HepG2 (cell line): ENCODE data around the gene ADPRM. TPM values are rescaled to one million over a fixed set of nuclear protein-coding genes. Genes with fewer than 3 reads are reported as not detected.
A peak's percentile ranks its signal among the peaks of the same experiment; 100 is the strongest.

Experiments
- GATAD2A ChIP-seq: IDR thresholded peaks from 2 replicates; pipeline ENCODE4 v1.6.1; 2016
- HNRNPK ChIP-seq: fragments of 200-400 bp; formaldehyde crosslinking; IDR thresholded peaks from 2 replicates; pipeline ENCODE4 v1.6.1; 2018; ENCODE audit warnings: low read length, low read depth, moderate library complexity, mild to moderate bottlenecking; ENCODE audit not compliant: poor library complexity, severe bottlenecking
- MTF1 ChIP-seq: sonication (generic); formaldehyde crosslinking; IDR thresholded peaks from 2 replicates; pipeline ENCODE4 v1.5.0; 2020; ENCODE audit warnings: missing genetic modification reagents
- PRMT3 ChIP-seq: sonication (generic); formaldehyde crosslinking; IDR thresholded peaks from 2 replicates; pipeline ENCODE4 v1.8.1; 2022; ENCODE audit warnings: low read depth, mild to moderate bottlenecking, moderate library complexity, missing genetic modification reagents, borderline replicate concordance
- SNAPC5 ChIP-seq: sonication (generic); formaldehyde crosslinking; IDR thresholded peaks from 2 replicates; pipeline ENCODE4 v1.8.1; 2023; ENCODE audit warnings: mild to moderate bottlenecking, missing genetic modification reagents, borderline replicate concordance
- TFAP4 ChIP-seq: sonication (generic); IDR thresholded peaks from 2 replicates; pipeline ENCODE4 v1.6.1; 2016; ENCODE audit warnings: low read depth, borderline replicate concordance
- TIGD3 ChIP-seq: sonication (generic); formaldehyde crosslinking; IDR thresholded peaks from 2 replicates; pipeline ENCODE4 v1.5.1; 2020; ENCODE audit warnings: mild to moderate bottlenecking, missing genetic modification reagents, borderline replicate concordance
- XBP1 ChIP-seq: sonication (generic); formaldehyde crosslinking; IDR thresholded peaks from 2 replicates; pipeline ENCODE4 v1.5.0; 2020; ENCODE audit warnings: missing genetic modification reagents
- ZNF382 ChIP-seq: sonication (generic); formaldehyde crosslinking; IDR thresholded peaks from 2 replicates; pipeline ENCODE4 v1.5.0; 2020; ENCODE audit warnings: missing genetic modification reagents, mild to moderate bottlenecking, borderline replicate concordance
- ZNF407 ChIP-seq: sonication (generic); formaldehyde crosslinking; IDR thresholded peaks from one replicate; pipeline ENCODE4 v1.5.1; 2020; ENCODE audit warnings: mild to moderate bottlenecking, missing genetic modification reagents; ENCODE audit errors: not compliant biosample characterization
- ZNF570 ChIP-seq: sonication (generic); formaldehyde crosslinking; IDR thresholded peaks from 2 replicates; pipeline ENCODE4 v1.4.0; 2020; ENCODE audit warnings: mild to moderate bottlenecking, missing genetic modification reagents, borderline replicate concordance
- polyA plus RNA-seq, 8 experiments: library from polyadenylated mRNA; depleted of rRNA in 3 of 8; stranded (reverse) in 7 of 8; unstranded in 1 of 8; fragments of >200 nt; fragmentation: Illumina TruSeq in 4 of 8; extraction: Trizol in 4 of 8; gene quantifications; 2 replicates each; pipeline versions ENCODE4 v1.2.1 to v1.2.3, GENCODE V29; 2011 to 2016; ENCODE audit warnings: low read depth in 4 of 8, missing spikeins in 1 of 8, mixed read lengths in 1 of 8; ENCODE audit not compliant: insufficient read depth in 1 of 8
- total RNA-seq, 5 experiments: library from RNA; depleted of rRNA; stranded (reverse); fragments of >200 nt; fragmentation: Illumina TruSeq; extraction: Trizol; gene quantifications; 2 replicates each; pipeline ENCODE4 v1.2.3, GENCODE V29; 2016; ENCODE audit warnings: low read depth in 1 of 5
- TF ChIP-seq, protein P1 (sequence below): IDR thresholded peaks from 2 replicates; pipeline ENCODE4 v1.6.1; 2016; ENCODE audit warnings: control low read depth
- TF ChIP-seq, protein P2 (sequence below): sonication (generic); formaldehyde crosslinking; IDR thresholded peaks from 2 replicates; pipeline ENCODE4 v1.5.1; 2020; ENCODE audit warnings: mild to moderate bottlenecking, missing genetic modification reagents

ADPRM gene
- total and polyA plus RNA-seq, 2 of the 13 experiments (the other 11 are each of a cell fraction or from before 2014, with no cell fraction given): 5.6 to 10.8 TPM

- TF ChIP-seq, protein P1, sequence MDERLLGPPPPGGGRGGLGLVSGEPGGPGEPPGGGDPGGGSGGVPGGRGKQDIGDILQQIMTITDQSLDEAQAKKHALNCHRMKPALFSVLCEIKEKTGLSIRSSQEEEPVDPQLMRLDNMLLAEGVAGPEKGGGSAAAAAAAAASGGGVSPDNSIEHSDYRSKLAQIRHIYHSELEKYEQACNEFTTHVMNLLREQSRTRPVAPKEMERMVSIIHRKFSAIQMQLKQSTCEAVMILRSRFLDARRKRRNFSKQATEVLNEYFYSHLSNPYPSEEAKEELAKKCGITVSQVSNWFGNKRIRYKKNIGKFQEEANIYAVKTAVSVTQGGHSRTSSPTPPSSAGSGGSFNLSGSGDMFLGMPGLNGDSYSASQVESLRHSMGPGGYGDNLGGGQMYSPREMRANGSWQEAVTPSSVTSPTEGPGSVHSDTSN: no peak
- TF ChIP-seq SNAPC5 (CRISPR knock-in tag) (no peak), ZNF382 (CRISPR knock-in tag) (no peak), GATAD2A (peak; percentile 45; the same call in 1 of the 2 replicates), TFAP4 (peak; percentile 63; the same call in 1 of the 2 replicates), XBP1 (no peak), PRMT3 (CRISPR knock-in tag) (no peak), ZNF570 (CRISPR knock-in tag) (no peak), HNRNPK (no peak), MTF1 (CRISPR knock-in tag) (no peak), ZNF407 (CRISPR knock-in tag) (no peak), TIGD3 (CRISPR knock-in tag) (no peak)
- TF ChIP-seq, protein P2, sequence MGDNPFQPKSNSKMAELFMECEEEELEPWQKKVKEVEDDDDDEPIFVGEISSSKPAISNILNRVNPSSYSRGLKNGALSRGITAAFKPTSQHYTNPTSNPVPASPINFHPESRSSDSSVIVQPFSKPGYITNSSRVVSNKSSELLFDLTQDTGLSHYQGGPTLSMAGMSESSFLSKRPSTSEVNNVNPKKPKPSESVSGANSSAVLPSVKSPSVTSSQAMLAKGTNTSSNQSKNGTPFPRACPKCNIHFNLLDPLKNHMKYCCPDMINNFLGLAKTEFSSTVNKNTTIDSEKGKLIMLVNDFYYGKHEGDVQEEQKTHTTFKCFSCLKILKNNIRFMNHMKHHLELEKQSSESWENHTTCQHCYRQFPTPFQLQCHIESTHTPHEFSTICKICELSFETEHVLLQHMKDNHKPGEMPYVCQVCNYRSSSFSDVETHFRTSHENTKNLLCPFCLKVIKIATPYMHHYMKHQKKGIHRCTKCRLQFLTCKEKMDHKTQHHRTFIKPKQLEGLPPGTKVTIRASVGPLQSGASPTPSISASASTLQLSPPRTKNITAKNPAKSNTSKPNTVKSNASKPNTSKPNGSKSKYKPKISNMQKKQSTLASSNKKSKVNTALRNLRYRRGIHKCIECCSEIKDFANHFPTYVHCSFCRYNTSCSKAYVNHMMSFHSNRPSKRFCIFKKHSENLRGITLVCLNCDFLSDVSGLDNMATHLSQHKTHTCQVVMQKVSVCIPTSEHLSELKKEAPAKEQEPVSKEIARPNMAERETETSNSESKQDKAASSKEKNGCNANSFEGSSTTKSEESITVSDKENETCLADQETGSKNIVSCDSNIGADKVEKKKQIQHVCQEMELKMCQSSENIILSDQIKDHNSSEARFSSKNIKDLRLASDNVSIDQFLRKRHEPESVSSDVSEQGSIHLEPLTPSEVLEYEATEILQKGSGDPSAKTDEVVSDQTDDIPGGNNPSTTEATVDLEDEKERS (CRISPR knock-in tag): no peak
Observed at GRCh38 chr17:10737168-10737622, 39.8 kb downstream of the ADPRM start (continued).
